DOHH2 (cell line): Measurements from ENCODE around the gene CGNL1.

ENCODE experiments used
- EZH2phosphoT487 ChIP-seq: fragments of 200-600 bp; sonication (generic); IDR thresholded peaks from 2 replicates; pipeline ENCODE4 v1.6.1; 2017; ENCODE audit warnings: borderline replicate concordance, mild to moderate bottlenecking, antibody characterized with exemption, low read length, moderate library complexity, mixed read lengths
- TF ChIP-seq, protein P1 (sequence below): fragments of 200-600 bp; sonication (generic); IDR thresholded peaks from one replicate; pipeline ENCODE4 v1.5.1; 2014; ENCODE audit warnings: antibody characterized with exemption, mild to moderate bottlenecking, low read depth, low read length; ENCODE audit not compliant: poor library complexity, severe bottlenecking

DNA sequence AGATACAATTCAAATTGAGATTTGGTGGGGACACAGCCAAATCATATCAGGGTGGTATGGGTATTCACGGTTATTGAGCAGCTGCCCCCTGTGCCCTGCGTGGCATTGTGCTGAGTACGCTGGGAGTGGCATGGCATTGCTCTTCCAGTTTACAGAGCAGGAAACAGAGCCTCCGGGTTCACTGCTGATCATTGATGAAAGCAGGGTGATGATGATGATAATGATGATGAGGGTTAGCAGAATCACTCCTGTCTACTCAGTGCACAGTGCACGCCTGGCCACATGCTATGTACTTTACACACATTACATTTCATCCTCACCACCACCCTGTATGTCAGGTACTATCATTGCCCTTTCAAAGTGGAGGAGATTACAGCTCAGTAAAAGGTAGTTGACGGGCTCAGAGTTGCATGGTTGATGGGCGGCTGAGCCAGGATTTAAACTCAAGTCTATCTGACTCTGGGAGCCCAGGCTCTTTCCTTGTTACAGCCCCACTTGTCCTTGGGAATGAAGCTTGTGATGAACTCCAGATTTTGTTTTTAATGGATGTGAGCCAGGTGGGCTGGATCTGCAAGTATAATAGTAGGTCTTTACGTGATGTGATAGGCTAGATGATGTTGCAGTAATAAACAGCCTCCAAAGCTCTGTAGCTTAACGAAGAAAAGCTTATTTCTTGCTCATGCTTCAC lies 127.8 kb downstream of the CGNL1 start:
- TF ChIP-seq, protein P1, sequence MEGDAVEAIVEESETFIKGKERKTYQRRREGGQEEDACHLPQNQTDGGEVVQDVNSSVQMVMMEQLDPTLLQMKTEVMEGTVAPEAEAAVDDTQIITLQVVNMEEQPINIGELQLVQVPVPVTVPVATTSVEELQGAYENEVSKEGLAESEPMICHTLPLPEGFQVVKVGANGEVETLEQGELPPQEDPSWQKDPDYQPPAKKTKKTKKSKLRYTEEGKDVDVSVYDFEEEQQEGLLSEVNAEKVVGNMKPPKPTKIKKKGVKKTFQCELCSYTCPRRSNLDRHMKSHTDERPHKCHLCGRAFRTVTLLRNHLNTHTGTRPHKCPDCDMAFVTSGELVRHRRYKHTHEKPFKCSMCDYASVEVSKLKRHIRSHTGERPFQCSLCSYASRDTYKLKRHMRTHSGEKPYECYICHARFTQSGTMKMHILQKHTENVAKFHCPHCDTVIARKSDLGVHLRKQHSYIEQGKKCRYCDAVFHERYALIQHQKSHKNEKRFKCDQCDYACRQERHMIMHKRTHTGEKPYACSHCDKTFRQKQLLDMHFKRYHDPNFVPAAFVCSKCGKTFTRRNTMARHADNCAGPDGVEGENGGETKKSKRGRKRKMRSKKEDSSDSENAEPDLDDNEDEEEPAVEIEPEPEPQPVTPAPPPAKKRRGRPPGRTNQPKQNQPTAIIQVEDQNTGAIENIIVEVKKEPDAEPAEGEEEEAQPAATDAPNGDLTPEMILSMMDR, result no peak
- no peak for TF ChIP-seq EZH2phosphoT487
